Measurements from ENCODE around the gene SPEG. TPM values are rescaled to one million over a fixed set of nuclear protein-coding genes. Genes with fewer than 3 reads are reported as not detected.

SPEG gene
- polyA plus RNA-seq, 3 donors: not detected

- intact Hi-C loops (cut with micrococcal nuclease): loop anchor here (5.0 to 10.0 kb wide), 4 partner anchors 37 to 331 kb away; partner anchors contain the start of genes DNPEP (in 2 of the 2), STK11IP (in 2 of the 2) and NHEJ1 (in 1 of the 2)
- peak; percentile 54 for TF ChIP-seq CTCF (IDR thresholded peaks at IDR 0.05)
- DNase-seq: peak; percentile 41 to 74 (median 61)
- Histone ChIP-seq H2AFZ (ENCODE audit: insufficient read depth, low read depth, low read length, poor library complexity, severe bottlenecking) (no peak overlapping the region), H4K20me1 (ENCODE audit: insufficient read depth, low read length) (no peaks in the 10 kb centered on the region), H3K4me1 (ENCODE audit: control insufficient read depth in 1 of 2, insufficient read depth in 2 of 2, low read length in 2 of 2) (peaks cover 28 to 43% of the 10 kb centered on the region in 2 donors), H3K79me2 (ENCODE audit: insufficient read depth, low read length) (peaks cover 11% of the 10 kb centered on the region), H3K4me2 (replicated peaks; ENCODE audit: extremely low read depth, low read length, poor library complexity, severe bottlenecking) (no peak overlapping the region), H3K9me3 (replicated peaks in 1 of 2; ENCODE audit: control insufficient read depth in 1 of 2, insufficient read depth in 1 of 2, low read length in 2 of 2) (peaks cover 2 to 10% of the 10 kb centered on the region in 2 donors), H3K4me3 (replicated peaks in 1 of 3; ENCODE audit: low read depth in 2 of 3, low read length in 3 of 3) (no peak overlapping the region), H3K9ac (ENCODE audit: insufficient read depth, low read length, poor library complexity, severe bottlenecking) (no peak overlapping the region), H3K36me3 (replicated peaks in 1 of 2; ENCODE audit: control insufficient read depth in 1 of 2, insufficient read depth in 2 of 2, low read length in 2 of 2) (no peaks in the 10 kb centered on the region), H3K27ac (ENCODE audit: low read depth in 1 of 2, low read length in 2 of 2) (no peak overlapping the region), H3K27me3 (ENCODE audit: control insufficient read depth in 2 of 2, insufficient read depth in 2 of 2, low read length in 2 of 2) (peaks cover 31 to 53% of the 10 kb centered on the region in 2 donors)
- peaks cover 38% of the 10 kb centered on the region for H3K4me1 Mint-ChIP-seq
- 57% methylated on average over 8 of the region's 14 CpGs for WGBS (ENCODE audit: insufficient coverage)
- peaks cover 0 to 5% of the 10 kb centered on the region in 2 donors for H3K36me3 Mint-ChIP-seq
- H3K4me3 Mint-ChIP-seq: peak overlapping the region in 1 of 2 donors; percentile 59
- no peak overlapping the region for H3K27ac Mint-ChIP-seq
- H3K9me3 Mint-ChIP-seq: peaks cover 0 to 22% (median 1%) of the 10 kb centered on the region in 7 donors
- peaks cover 53 to 64% (median 53%) of the 10 kb centered on the region in 3 donors for H3K27me3 Mint-ChIP-seq (ENCODE audit: low read depth in 3 of 3)
Observed at GRCh38 chr2:219495531-219496122, 61.0 kb downstream of the SPEG start.

GRCh38 chr2:219496247-219496824 lies 61.7 kb downstream of the SPEG start:
- Histone ChIP-seq H3K79me2 (ENCODE audit: insufficient read depth, low read length) (peaks cover 11% of the 10 kb centered on the region), H3K9ac (ENCODE audit: insufficient read depth, low read length, poor library complexity, severe bottlenecking) (no peak overlapping the region), H3K4me2 (replicated peaks; ENCODE audit: extremely low read depth, low read length, poor library complexity, severe bottlenecking) (peak overlapping the region; percentile 97), H3K27ac (ENCODE audit: low read depth in 1 of 2, low read length in 2 of 2) (no peak overlapping the region), H3K27me3 (ENCODE audit: control insufficient read depth in 2 of 2, insufficient read depth in 2 of 2, low read length in 2 of 2) (peaks cover 31 to 53% of the 10 kb centered on the region in 2 donors), H3K4me1 (ENCODE audit: control insufficient read depth in 1 of 2, insufficient read depth in 2 of 2, low read length in 2 of 2) (peaks cover 28 to 43% of the 10 kb centered on the region in 2 donors), H2AFZ (ENCODE audit: insufficient read depth, low read depth, low read length, poor library complexity, severe bottlenecking) (peak overlapping the region; percentile 94), H3K4me3 (replicated peaks in 1 of 3; ENCODE audit: low read depth in 2 of 3, low read length in 3 of 3) (peak overlapping the region in 1 of 3 experiments; percentile 93), H4K20me1 (ENCODE audit: insufficient read depth, low read length) (no peaks in the 10 kb centered on the region), H3K9me3 (replicated peaks in 1 of 2; ENCODE audit: control insufficient read depth in 1 of 2, insufficient read depth in 1 of 2, low read length in 2 of 2) (peaks cover 2 to 10% of the 10 kb centered on the region in 2 donors), H3K36me3 (replicated peaks in 1 of 2; ENCODE audit: control insufficient read depth in 1 of 2, insufficient read depth in 2 of 2, low read length in 2 of 2) (peaks cover 0 to 5% of the 10 kb centered on the region in 2 donors)
- H3K4me3 Mint-ChIP-seq: peak overlapping the region in 1 of 2 donors; percentile 100
- intact Hi-C loops (cut with micrococcal nuclease): loop anchor here (5.0 to 10.0 kb wide), 4 partner anchors 36 to 332 kb away; partner anchors contain the start of genes DNPEP (in 2 of the 2), STK11IP (in 2 of the 2) and NHEJ1 (in 1 of the 2)
- H3K27me3 Mint-ChIP-seq (ENCODE audit: low read depth in 3 of 3): peaks cover 51 to 62% (median 53%) of the 10 kb centered on the region in 3 donors
- H3K9me3 Mint-ChIP-seq: peaks cover 0 to 22% (median 1%) of the 10 kb centered on the region in 7 donors
- no peak for TF ChIP-seq CTCF (IDR thresholded peaks at IDR 0.05)
- WGBS (ENCODE audit: insufficient coverage): 29% methylated on average over 13 of the region's 20 CpGs
- H3K4me1 Mint-ChIP-seq: peaks cover 38% of the 10 kb centered on the region
- no peak for DNase-seq
- no peak overlapping the region for H3K27ac Mint-ChIP-seq
- peaks cover 0 to 9% of the 10 kb centered on the region in 2 donors for H3K36me3 Mint-ChIP-seq
